CD4-positive, alpha-beta memory T cell (primary cell): Measurements from ENCODE around the gene GFRA4. TPM values are rescaled to one million over a fixed set of nuclear protein-coding genes. Genes with fewer than 3 reads are reported as not detected.

ENCODE experiments used
- CTCF ChIA-PET: fragments of 350-600 bp; sonication (Branson Sonifier 250); formaldehyde crosslinking; loops from one replicate; lab custom pipeline; 2021; ENCODE audit warnings: inconsistent platforms; ENCODE audit not compliant: partially characterized antibody; lab: Charles Lee
- POLR2A ChIA-PET: fragments of 350-600 bp; sonication (Branson Sonifier 250); formaldehyde crosslinking; loops from one replicate; lab custom pipeline; 2021; ENCODE audit not compliant: partially characterized antibody; lab: Charles Lee
- DNase-seq, 5 donors: peaks; one replicate each; pipeline versions ENCODE4 v3.0.0 to v3.0.0-alpha.2; 2020 to 2022; ENCODE audit warnings: mixed read lengths in 1 of 5
- H3K27ac ChIP-seq: one replicate; pipeline ENCODE4 v1.7.0; 2013; ENCODE audit warnings: low read depth, low read length
- H3K27me3 ChIP-seq: 2 replicates; pipeline ENCODE4 v1.7.0; 2013; ENCODE audit warnings: mild to moderate bottlenecking, low read length, moderate library complexity; ENCODE audit not compliant: insufficient read depth
- H3K36me3 ChIP-seq: 2 replicates; pipeline ENCODE4 v1.7.0; 2013; ENCODE audit warnings: mild to moderate bottlenecking, low read length, moderate library complexity; ENCODE audit not compliant: insufficient read depth
- H3K4me1 ChIP-seq: 2 replicates; pipeline ENCODE4 v1.7.0; 2013; ENCODE audit warnings: mild to moderate bottlenecking, low read length, moderate library complexity; ENCODE audit not compliant: insufficient read depth
- H3K4me3 ChIP-seq, 2 donors: one replicate each; pipeline ENCODE4 v1.7.0; 2013; ENCODE audit warnings: low read length in 2 of 2, mild to moderate bottlenecking in 1 of 2
- H3K9me3 ChIP-seq, 2 donors: one replicate each; pipeline ENCODE4 v1.7.0; 2013; ENCODE audit warnings: low read length in 2 of 2, control low read depth in 1 of 2; ENCODE audit not compliant: control insufficient read depth in 1 of 2
- H3K27ac Mint-ChIP-seq, 7 donors: one replicate each; pipeline ENCODE4 v1.8.0; 2020 to 2021; ENCODE audit warnings: mixed read lengths in 7 of 7, mild to moderate bottlenecking in 6 of 7, inconsistent platforms in 3 of 7, moderate library complexity in 3 of 7
- H3K27me3 Mint-ChIP-seq, 2 donors: one replicate each; pipeline ENCODE4 v1.8.0; 2020 to 2021; ENCODE audit warnings: mixed read lengths in 2 of 2
- H3K36me3 Mint-ChIP-seq, 2 donors: one replicate each; pipeline ENCODE4 v1.8.0; 2020 to 2021; ENCODE audit warnings: mixed read lengths in 2 of 2, inconsistent platforms in 1 of 2, mild to moderate bottlenecking in 1 of 2
- H3K4me1 Mint-ChIP-seq, 4 donors: one replicate each; pipeline ENCODE4 v1.8.0; 2020 to 2021; ENCODE audit warnings: mixed read lengths in 4 of 4, mild to moderate bottlenecking in 1 of 4
- H3K4me3 Mint-ChIP-seq, 8 donors: one replicate each; pipeline ENCODE4 v1.8.0; 2020 to 2021; ENCODE audit warnings: mixed read lengths in 8 of 8, mild to moderate bottlenecking in 7 of 8, moderate library complexity in 6 of 8, inconsistent platforms in 3 of 8
- H3K9me3 Mint-ChIP-seq, 8 donors: one replicate each; pipeline ENCODE4 v1.8.0; 2020 to 2021; ENCODE audit warnings: mixed read lengths in 8 of 8, mild to moderate bottlenecking in 5 of 8, inconsistent platforms in 3 of 8, moderate library complexity in 1 of 8
- intact Hi-C: fragments of 100-400 bp; cut with micrococcal nuclease; formaldehyde crosslinking; loops from one replicate; pipeline ENCODE4 v1.15.1; 2023
- polyA plus RNA-seq, 2 donors: library from polyadenylated mRNA; unstranded; fragments of 300-500 nt; fragmentation: Illumina TruSeq; gene quantifications; one replicate each; pipeline ENCODE4 v1.2.3, GENCODE V29; 2021
- total RNA-seq, 2 experiments: library from RNA; stranded (reverse); gene quantifications; one replicate each; pipeline ENCODE4 v1.2.3, GENCODE V29; 2021

GFRA4 gene
- total and polyA plus RNA-seq, 4 experiments from 2014 or later, result not detected

- no peak overlapping the region for H3K4me3 ChIP-seq
- H3K9me3 ChIP-seq, result no peaks in the 10 kb centered on the region
- Mint-ChIP-seq H3K4me1 (no peaks in the 10 kb centered on the region), H3K27me3 (no peaks in the 10 kb centered on the region), H3K27ac (no peak overlapping the region), H3K4me3 (no peak overlapping the region), H3K36me3 (peaks cover 31 to 34% of the 10 kb centered on the region in 2 donors), H3K9me3 (peaks cover 0 to 4% (median 0%) of the 10 kb centered on the region in 8 donors)
- POLR2A ChIA-PET, result no interaction called here
- CTCF ChIA-PET, result no interaction called here
- H3K4me1 ChIP-seq, result no peaks in the 10 kb centered on the region
- DNase-seq, result no peak
- H3K27ac ChIP-seq, result no peak overlapping the region
- H3K36me3 ChIP-seq, result no peaks in the 10 kb centered on the region
- H3K27me3 ChIP-seq, result no peaks in the 10 kb centered on the region
- intact Hi-C loops, result no loop called here
These were observed 51.3 kb downstream of the GFRA4 start for GRCh38 chr20:3611901-3612300.

Other genes with a start within 250 kb of the GFRA4 start
- 10 to 100 TPM; 12.4 to 12.5 TPM for gene ATRN, start 192.4 kb downstream of the GFRA4 start, total RNA-seq
- 1 to 10 TPM; 4.0 to 7.8 TPM for gene ATRN, start 192.4 kb downstream of the GFRA4 start, polyA plus RNA-seq
- gene ADAM33, start 18.6 kb upstream of the GFRA4 start, total RNA-seq, result not detected
- not detected for gene ADAM33, start 18.6 kb upstream of the GFRA4 start, polyA plus RNA-seq
- under 1 TPM; 0.30 to 0.32 TPM for gene SIGLEC1, start 49.2 kb upstream of the GFRA4 start, total RNA-seq
- not detected for gene SIGLEC1, start 49.2 kb upstream of the GFRA4 start, polyA plus RNA-seq
- gene HSPA12B, start 69.3 kb upstream of the GFRA4 start, total RNA-seq, result not detected
- under 1 TPM in 1 of 2 donors, not detected in 1; 0.22 TPM for gene HSPA12B, start 69.3 kb upstream of the GFRA4 start, polyA plus RNA-seq
- 10 to 100 TPM; 15.7 to 17.3 TPM for gene ADISSP, start 104.4 kb upstream of the GFRA4 start, total RNA-seq
- gene ADISSP, start 104.4 kb upstream of the GFRA4 start, polyA plus RNA-seq, result 10 to 100 TPM; 16.3 to 31.5 TPM
- not detected for gene SPEF1, start 118.0 kb upstream of the GFRA4 start, total RNA-seq
- under 1 TPM in 1 of 2 donors, not detected in 1; 0.15 TPM for gene SPEF1, start 118.0 kb upstream of the GFRA4 start, polyA plus RNA-seq
- 10 to 100 TPM; 52.2 to 56.7 TPM for gene CENPB, start 123.3 kb upstream of the GFRA4 start, total RNA-seq
- 1 to 10 TPM in 1 of 2 donors, under 1 TPM in 1; 0.56 to 1.9 TPM for gene CENPB, start 123.3 kb upstream of the GFRA4 start, polyA plus RNA-seq
- 100 to 1,000 TPM; 410 to 420 TPM for gene CDC25B, start 132.9 kb upstream of the GFRA4 start, total RNA-seq
- gene CDC25B, start 132.9 kb upstream of the GFRA4 start, polyA plus RNA-seq, result 10 to 100 TPM; 25.9 to 55.9 TPM
- 10 to 100 TPM; 10.4 to 11.1 TPM for gene AP5S1, start 157.1 kb upstream of the GFRA4 start, total RNA-seq
- 10 to 100 TPM; 14.5 to 16.8 TPM for gene AP5S1, start 157.1 kb upstream of the GFRA4 start, polyA plus RNA-seq
- gene MAVS, start 183.4 kb upstream of the GFRA4 start, total RNA-seq, result 10 to 100 TPM; 45.2 to 49.3 TPM
- gene MAVS, start 183.4 kb upstream of the GFRA4 start, polyA plus RNA-seq, result 1 to 10 TPM; 1.2 to 8.5 TPM
- 10 to 100 TPM; 71.4 to 80.5 TPM for gene PANK2, start 226.0 kb upstream of the GFRA4 start, total RNA-seq
- gene PANK2, start 226.0 kb upstream of the GFRA4 start, polyA plus RNA-seq, result 10 to 100 TPM; 48.5 to 54.3 TPM